OCI-LY3 (cell line): ENCODE results near the gene PHF24.

Experiments used
- H2AFZ ChIP-seq: fragments of 200-600, 300-600 bp; shearing (Covaris generic); 2 replicates; pipeline ENCODE4 v1.6.0; 2014; ENCODE audit warnings: antibody characterized with exemption, low read depth, low read length
- H3K27ac ChIP-seq: fragments of 200-600, 300-600 bp; sonication (generic); 2 replicates; pipeline ENCODE4 v1.5.1; 2014; ENCODE audit warnings: mild to moderate bottlenecking, low read length, moderate library complexity, mixed read lengths
- H3K27me3 ChIP-seq: fragments of 200-600, 300-600 bp; sonication (generic); 2 replicates; pipeline ENCODE4 v1.6.1; 2014; ENCODE audit warnings: low read depth, low read length, mixed read lengths
- H3K36me3 ChIP-seq: fragments of 200-600, 300-600 bp; sonication (generic); replicated peaks from 2 replicates; pipeline ENCODE3; 2014; ENCODE audit warnings: low read depth, low read length, mixed read lengths
- H3K4me1 ChIP-seq: fragments of 300-600, 200-600 bp; sonication (generic); 2 replicates; pipeline ENCODE4 v1.6.1; 2014; ENCODE audit warnings: low read length, mixed read lengths
- H3K4me2 ChIP-seq: fragments of 200-600, 300-600 bp; sonication (generic); 2 replicates; pipeline ENCODE4 v1.6.1; 2014; ENCODE audit warnings: low read length, mixed read lengths
- H3K4me3 ChIP-seq: fragments of 300-600, 200-600 bp; sonication (generic); 2 replicates; pipeline ENCODE4 v1.5.1; 2014; ENCODE audit warnings: antibody characterized with exemption, mild to moderate bottlenecking, low read length, moderate library complexity
- H3K79me2 ChIP-seq: fragments of 300-600, 200-600 bp; shearing (Covaris generic); 2 replicates; pipeline ENCODE4 v1.6.1; 2014; ENCODE audit warnings: mild to moderate bottlenecking, low read length, mixed read lengths
- H3K9ac ChIP-seq: fragments of 300-600, 200-600 bp; shearing (Covaris generic); 2 replicates; pipeline ENCODE4 v1.6.0; 2014; ENCODE audit warnings: mild to moderate bottlenecking, low read length, moderate library complexity
- H3K9me3 ChIP-seq: fragments of 200-600, 300-600 bp; shearing (Covaris generic); 2 replicates; pipeline ENCODE4 v1.6.1; 2014; ENCODE audit warnings: low read length, mixed read lengths; ENCODE audit not compliant: insufficient read depth
- H4K20me1 ChIP-seq: fragments of 200-600, 300-600 bp; sonication (generic); 2 replicates; pipeline ENCODE4 v1.6.1; 2016; ENCODE audit warnings: low read length, mixed read lengths; ENCODE audit not compliant: insufficient read depth
- EZH2phosphoT487 ChIP-seq: fragments of 200-600 bp; shearing (Covaris generic); IDR thresholded peaks from 2 replicates; pipeline ENCODE4 v1.6.1; 2018; ENCODE audit warnings: antibody characterized with exemption, mixed run types, low read depth
- TF ChIP-seq, protein P1 (sequence below): fragments of 200-600, 300-600 bp; sonication (generic); IDR thresholded peaks from 2 replicates; pipeline ENCODE4 v1.5.1; 2014; ENCODE audit warnings: antibody characterized with exemption, low read length, low read depth

Gene PHF24

DNA sequence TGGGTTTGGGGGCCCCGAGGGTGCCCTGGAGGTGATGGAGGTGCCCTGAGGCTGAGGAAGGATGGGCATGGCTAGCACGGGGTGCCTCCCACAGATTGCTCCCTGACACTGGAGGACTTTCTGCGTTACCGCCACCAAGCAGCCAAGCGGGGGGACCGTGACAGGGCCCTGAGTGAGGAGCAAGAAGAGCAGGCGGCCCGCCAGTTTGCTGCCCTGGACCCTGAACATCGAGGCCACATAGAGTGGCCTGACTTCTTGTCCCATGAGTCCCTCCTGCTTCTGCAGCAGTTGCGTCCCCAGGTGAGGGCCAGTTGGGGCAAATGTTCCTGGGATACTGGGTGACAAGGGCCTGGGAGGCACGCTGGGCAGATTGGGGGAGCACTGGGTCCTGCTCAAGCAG lies 18.4 kb downstream of the PHF24 start:
- TF ChIP-seq, protein P1, sequence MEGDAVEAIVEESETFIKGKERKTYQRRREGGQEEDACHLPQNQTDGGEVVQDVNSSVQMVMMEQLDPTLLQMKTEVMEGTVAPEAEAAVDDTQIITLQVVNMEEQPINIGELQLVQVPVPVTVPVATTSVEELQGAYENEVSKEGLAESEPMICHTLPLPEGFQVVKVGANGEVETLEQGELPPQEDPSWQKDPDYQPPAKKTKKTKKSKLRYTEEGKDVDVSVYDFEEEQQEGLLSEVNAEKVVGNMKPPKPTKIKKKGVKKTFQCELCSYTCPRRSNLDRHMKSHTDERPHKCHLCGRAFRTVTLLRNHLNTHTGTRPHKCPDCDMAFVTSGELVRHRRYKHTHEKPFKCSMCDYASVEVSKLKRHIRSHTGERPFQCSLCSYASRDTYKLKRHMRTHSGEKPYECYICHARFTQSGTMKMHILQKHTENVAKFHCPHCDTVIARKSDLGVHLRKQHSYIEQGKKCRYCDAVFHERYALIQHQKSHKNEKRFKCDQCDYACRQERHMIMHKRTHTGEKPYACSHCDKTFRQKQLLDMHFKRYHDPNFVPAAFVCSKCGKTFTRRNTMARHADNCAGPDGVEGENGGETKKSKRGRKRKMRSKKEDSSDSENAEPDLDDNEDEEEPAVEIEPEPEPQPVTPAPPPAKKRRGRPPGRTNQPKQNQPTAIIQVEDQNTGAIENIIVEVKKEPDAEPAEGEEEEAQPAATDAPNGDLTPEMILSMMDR: no peak
- TF ChIP-seq EZH2phosphoT487: no peak
- H3K36me3 ChIP-seq: no peaks in the 10 kb centered on the region
- H3K9me3 ChIP-seq: no peaks in the 10 kb centered on the region
- H2AFZ ChIP-seq: no peak overlapping the region
- no peaks in the 10 kb centered on the region for H3K79me2 ChIP-seq
- H4K20me1 ChIP-seq: no peaks in the 10 kb centered on the region
- peaks cover 13% of the 10 kb centered on the region for H3K27me3 ChIP-seq
- H3K27ac ChIP-seq: no peak overlapping the region
- H3K4me2 ChIP-seq: no peak overlapping the region
- H3K4me3 ChIP-seq: no peak overlapping the region
- no peak overlapping the region for H3K9ac ChIP-seq
- H3K4me1 ChIP-seq: no peaks in the 10 kb centered on the region

DNA sequence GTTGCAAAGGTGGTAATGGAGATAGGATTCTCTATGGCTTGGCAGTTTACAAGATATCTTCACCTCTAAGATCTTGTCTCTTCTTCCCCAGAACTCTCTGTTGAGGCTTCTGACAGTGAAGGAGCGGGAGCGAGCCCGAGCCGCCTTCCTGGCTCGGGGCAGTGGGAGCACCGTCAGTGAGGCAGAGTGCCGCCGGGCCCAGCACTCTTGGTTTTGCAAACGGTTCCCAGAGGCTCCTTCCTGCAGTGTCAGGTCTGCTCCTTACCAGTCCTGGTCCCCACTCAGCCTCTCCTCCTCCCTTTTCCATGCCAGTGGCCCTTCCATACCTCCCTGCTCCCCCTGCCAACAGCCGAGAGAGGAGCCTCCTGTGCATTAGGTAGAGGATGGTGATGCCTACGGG lies 18.9 kb downstream of the PHF24 start:
- Histone ChIP-seq H3K79me2 (no peaks in the 10 kb centered on the region), H3K27me3 (peaks cover 13% of the 10 kb centered on the region), H3K27ac (no peak overlapping the region), H3K9ac (no peak overlapping the region), H3K4me2 (no peak overlapping the region), H2AFZ (no peak overlapping the region), H3K36me3 (no peaks in the 10 kb centered on the region), H3K4me1 (no peaks in the 10 kb centered on the region), H4K20me1 (no peaks in the 10 kb centered on the region), H3K9me3 (no peaks in the 10 kb centered on the region), H3K4me3 (no peak overlapping the region)
- no peak for TF ChIP-seq EZH2phosphoT487
- TF ChIP-seq, protein P1: no peak

DNA sequence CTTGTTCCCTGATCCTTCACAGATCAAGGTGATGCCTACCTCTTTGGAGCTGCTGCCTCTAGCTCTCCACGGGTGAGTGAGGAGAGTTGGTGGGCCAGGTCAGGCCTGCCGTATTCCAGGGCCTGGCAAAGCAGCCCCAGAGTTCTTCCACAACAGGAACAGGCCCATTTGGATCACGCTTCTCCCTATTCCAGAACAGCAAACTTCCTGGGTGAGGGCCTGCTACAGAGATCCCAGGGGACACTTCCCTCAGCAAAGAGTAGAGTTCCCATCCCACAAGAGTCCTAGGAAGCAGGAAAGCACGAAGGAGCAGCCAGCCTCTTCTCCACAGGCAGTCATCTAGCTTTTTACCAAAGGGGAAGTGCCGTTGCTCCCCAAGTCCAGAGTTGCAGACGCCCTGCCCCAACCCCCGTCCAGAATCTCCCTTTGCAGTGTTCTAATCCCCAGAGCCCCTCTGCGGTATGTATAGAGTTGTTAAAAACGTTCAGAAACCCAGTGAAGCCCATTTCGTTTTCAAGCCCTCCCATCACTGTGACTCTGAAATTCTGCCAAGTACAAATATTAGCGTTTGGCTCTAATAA lies 22.2 kb downstream of the PHF24 start:
- peaks cover 20% of the 10 kb centered on the region for H3K4me1 ChIP-seq
- no peak overlapping the region for H3K9ac ChIP-seq
- no peaks in the 10 kb centered on the region for H3K79me2 ChIP-seq
- no peaks in the 10 kb centered on the region for H3K9me3 ChIP-seq
- no peak overlapping the region for H2AFZ ChIP-seq
- H3K36me3 ChIP-seq: no peaks in the 10 kb centered on the region
- no peak overlapping the region for H3K4me2 ChIP-seq
- peaks cover 13% of the 10 kb centered on the region for H3K27me3 ChIP-seq
- no peak for TF ChIP-seq EZH2phosphoT487
- TF ChIP-seq, protein P1: no peak
- no peak overlapping the region for H3K27ac ChIP-seq
- peaks cover 5% of the 10 kb centered on the region; the same call in 1 of the 2 replicates for H4K20me1 ChIP-seq
- H3K4me3 ChIP-seq: no peak overlapping the region

DNA sequence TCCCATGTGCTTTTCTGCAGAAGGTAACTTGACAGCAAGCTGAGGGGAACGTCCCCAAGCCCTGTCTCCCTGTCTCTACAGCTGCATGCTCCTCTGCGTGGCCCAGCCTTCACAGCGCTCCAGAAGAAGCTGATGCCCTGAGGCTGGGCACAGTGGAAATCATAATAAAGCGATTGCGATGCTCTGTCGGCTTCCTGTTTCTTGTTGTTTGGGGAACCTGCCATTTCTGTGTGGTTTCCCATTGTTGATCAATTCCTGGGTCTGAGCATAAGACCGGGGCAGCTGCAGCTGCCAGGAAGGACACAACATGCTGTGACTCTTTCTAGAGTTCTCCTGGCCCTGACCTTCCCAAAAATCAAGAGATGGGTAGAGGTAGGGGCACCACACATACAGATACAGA lies 24.3 kb downstream of the PHF24 start:
- Histone ChIP-seq H4K20me1 (peaks cover 5% of the 10 kb centered on the region; the same call in 1 of the 2 replicates), H3K27me3 (peaks cover 4% of the 10 kb centered on the region; the same call in 1 of the 2 replicates), H3K27ac (no peak overlapping the region), H3K79me2 (no peaks in the 10 kb centered on the region), H3K4me2 (no peak overlapping the region), H2AFZ (no peak overlapping the region), H3K4me3 (no peak overlapping the region), H3K36me3 (no peaks in the 10 kb centered on the region), H3K9me3 (no peaks in the 10 kb centered on the region), H3K4me1 (peaks cover 38% of the 10 kb centered on the region), H3K9ac (no peak overlapping the region)
- TF ChIP-seq EZH2phosphoT487: no peak
- TF ChIP-seq, protein P1: no peak
